Measurements from ENCODE around the gene SLC13A3.

DNA sequence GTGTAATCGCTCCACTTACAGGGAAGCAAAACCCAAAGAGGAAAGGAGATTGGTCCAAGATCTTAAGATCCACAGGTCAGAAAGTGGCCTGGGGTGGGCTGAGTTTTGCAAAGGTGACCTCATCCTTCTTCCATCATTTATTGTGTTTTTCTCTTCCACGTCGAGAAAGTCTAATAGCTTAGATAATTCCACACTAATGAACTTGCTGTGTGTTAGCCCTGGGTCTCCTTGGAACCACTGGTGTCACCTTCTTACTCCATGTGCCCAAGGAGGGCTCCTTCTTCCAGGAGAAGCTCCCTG, 1.7 kb downstream of the SLC13A3 start:
- TF ChIP-seq CEBPB (IDR thresholded peaks at IDR 0.05; ENCODE audit: low read depth, low read length) (no peak), POLR2A (IDR thresholded peaks at IDR 0.05; ENCODE audit: low read depth, low read length) (no peak), RCOR1 (IDR thresholded peaks at IDR 0.05; ENCODE audit: insufficient replicate concordance, low read length) (no peak), FOS (IDR thresholded peaks at IDR 0.05; ENCODE audit: low read depth, low read length) (no peak), MXI1 (IDR thresholded peaks at IDR 0.05; ENCODE audit: borderline replicate concordance, low read depth, low read length) (no peak), MAFK (IDR thresholded peaks at IDR 0.05; ENCODE audit: low read depth, low read length) (no peak), SMC3 (IDR thresholded peaks at IDR 0.05; ENCODE audit: low read depth, low read length) (no peak), CHD1 (IDR thresholded peaks at IDR 0.05; ENCODE audit: low read depth, low read length) (no peak), RFX5 (IDR thresholded peaks at IDR 0.05; ENCODE audit: low read depth, low read length) (no peak), RAD21 (IDR thresholded peaks at IDR 0.05; ENCODE audit: low read length) (no peak), BHLHE40 (IDR thresholded peaks at IDR 0.05; ENCODE audit: low read depth, low read length) (no peak)
- TF ChIP-seq, protein P1, sequence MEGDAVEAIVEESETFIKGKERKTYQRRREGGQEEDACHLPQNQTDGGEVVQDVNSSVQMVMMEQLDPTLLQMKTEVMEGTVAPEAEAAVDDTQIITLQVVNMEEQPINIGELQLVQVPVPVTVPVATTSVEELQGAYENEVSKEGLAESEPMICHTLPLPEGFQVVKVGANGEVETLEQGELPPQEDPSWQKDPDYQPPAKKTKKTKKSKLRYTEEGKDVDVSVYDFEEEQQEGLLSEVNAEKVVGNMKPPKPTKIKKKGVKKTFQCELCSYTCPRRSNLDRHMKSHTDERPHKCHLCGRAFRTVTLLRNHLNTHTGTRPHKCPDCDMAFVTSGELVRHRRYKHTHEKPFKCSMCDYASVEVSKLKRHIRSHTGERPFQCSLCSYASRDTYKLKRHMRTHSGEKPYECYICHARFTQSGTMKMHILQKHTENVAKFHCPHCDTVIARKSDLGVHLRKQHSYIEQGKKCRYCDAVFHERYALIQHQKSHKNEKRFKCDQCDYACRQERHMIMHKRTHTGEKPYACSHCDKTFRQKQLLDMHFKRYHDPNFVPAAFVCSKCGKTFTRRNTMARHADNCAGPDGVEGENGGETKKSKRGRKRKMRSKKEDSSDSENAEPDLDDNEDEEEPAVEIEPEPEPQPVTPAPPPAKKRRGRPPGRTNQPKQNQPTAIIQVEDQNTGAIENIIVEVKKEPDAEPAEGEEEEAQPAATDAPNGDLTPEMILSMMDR (conservative IDR thresholded peaks at IDR 0.05; ENCODE audit: low read depth, low read length): no peak
- TF ChIP-seq, protein P2, sequence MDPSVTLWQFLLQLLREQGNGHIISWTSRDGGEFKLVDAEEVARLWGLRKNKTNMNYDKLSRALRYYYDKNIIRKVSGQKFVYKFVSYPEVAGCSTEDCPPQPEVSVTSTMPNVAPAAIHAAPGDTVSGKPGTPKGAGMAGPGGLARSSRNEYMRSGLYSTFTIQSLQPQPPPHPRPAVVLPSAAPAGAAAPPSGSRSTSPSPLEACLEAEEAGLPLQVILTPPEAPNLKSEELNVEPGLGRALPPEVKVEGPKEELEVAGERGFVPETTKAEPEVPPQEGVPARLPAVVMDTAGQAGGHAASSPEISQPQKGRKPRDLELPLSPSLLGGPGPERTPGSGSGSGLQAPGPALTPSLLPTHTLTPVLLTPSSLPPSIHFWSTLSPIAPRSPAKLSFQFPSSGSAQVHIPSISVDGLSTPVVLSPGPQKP (IDR thresholded peaks at IDR 0.05; ENCODE audit: borderline replicate concordance, low read depth, low read length): no peak
- TF ChIP-seq, protein P3, sequence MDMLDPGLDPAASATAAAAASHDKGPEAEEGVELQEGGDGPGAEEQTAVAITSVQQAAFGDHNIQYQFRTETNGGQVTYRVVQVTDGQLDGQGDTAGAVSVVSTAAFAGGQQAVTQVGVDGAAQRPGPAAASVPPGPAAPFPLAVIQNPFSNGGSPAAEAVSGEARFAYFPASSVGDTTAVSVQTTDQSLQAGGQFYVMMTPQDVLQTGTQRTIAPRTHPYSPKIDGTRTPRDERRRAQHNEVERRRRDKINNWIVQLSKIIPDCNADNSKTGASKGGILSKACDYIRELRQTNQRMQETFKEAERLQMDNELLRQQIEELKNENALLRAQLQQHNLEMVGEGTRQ (IDR thresholded peaks at IDR 0.05; ENCODE audit: low read depth, low read length): no peak
